Activated T-helper 17 cell treated with anti-CD3 and anti-CD28 coated beads, Interleukin-2, amount 50 U/mL, for 72 hours (primary cell): ENCODE results near the gene RIOK2. TPM values are rescaled to one million over a fixed set of nuclear protein-coding genes. Genes with fewer than 3 reads are reported as not detected.
"Not testable (repeated sequence)": the region's sequence is repeated elsewhere in the genome, so short reads cannot be mapped to it uniquely, and the experiment has no call there.

Experiments
- ATAC-seq: fragments of 150-1000 bp; cut with Tn5 transposase; replicated peaks from 2 replicates; pipeline ENCODE4 v1.10.0; 2021; ENCODE audit warnings: mild to moderate bottlenecking, moderate library complexity
- H3K27ac Mint-ChIP-seq: one replicate; pipeline ENCODE4 v1.8.0; 2022; ENCODE audit warnings: mixed read lengths
- H3K27me3 Mint-ChIP-seq: one replicate; pipeline ENCODE4 v1.8.0; 2022; ENCODE audit warnings: mixed read lengths
- H3K36me3 Mint-ChIP-seq: one replicate; pipeline ENCODE4 v1.8.0; 2022; ENCODE audit warnings: low read depth, mild to moderate bottlenecking, mixed read lengths
- H3K4me1 Mint-ChIP-seq: one replicate; pipeline ENCODE4 v1.8.0; 2022; ENCODE audit warnings: mixed read lengths
- H3K4me3 Mint-ChIP-seq: one replicate; pipeline ENCODE4 v1.8.0; 2022; ENCODE audit warnings: mild to moderate bottlenecking, mixed read lengths
- H3K9me3 Mint-ChIP-seq: one replicate; pipeline ENCODE4 v1.8.0; 2022; ENCODE audit warnings: mixed read lengths
- total RNA-seq, 2 donors: library from RNA; stranded (reverse); gene quantifications; one replicate each; pipeline ENCODE4 v1.2.3, GENCODE V29; 2022

Gene RIOK2
- total RNA-seq, 2 donors from 2014 or later: 23.2 to 26.5 TPM

DNA sequence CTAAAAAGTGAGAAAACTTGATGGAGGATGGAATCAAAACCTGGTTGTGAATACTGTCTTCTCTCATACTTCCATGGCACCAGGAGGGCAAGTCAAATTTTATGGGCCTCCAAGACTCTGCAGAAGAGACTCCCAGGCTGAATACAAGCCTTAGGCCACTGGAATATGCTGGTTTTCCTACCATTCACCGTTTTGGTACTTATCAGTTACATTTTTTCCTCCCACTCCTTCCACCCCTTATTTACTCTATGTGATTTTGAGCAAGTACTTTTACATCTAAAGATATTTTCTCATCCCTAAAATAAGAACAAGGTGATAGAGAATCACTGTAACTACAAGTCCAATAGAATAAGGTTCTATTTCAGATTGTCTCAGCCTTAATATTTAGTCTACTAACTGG lies 32.6 kb downstream of the RIOK2 start:
- ATAC-seq: no peak
- Mint-ChIP-seq H3K4me1 (no peaks in the 10 kb centered on the region), H3K27me3 (no peaks in the 10 kb centered on the region), H3K4me3 (no peak overlapping the region), H3K9me3 (no peaks in the 10 kb centered on the region), H3K36me3 (no peaks in the 10 kb centered on the region), H3K27ac (no peak overlapping the region)

DNA sequence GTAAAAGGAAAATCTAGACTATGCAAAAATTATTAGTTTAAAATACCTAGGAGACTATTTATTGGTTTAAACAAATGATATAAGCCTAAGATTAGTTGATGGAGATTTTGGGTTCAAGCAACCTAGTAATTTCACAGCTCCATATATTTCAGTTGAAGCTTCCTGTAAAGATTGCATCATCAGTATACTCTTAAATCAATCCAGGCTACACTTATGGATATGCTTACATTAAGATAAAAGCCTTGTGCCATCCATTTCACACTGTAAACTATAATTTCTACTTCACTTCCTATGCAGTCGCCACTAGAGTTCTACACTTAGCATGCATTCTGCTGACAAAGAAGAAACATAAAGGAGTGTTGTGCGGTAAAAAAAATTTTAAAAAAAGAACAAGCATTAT lies 33.3 kb downstream of the RIOK2 start:
- H3K4me3 Mint-ChIP-seq: no peak overlapping the region
- H3K27me3 Mint-ChIP-seq: no peaks in the 10 kb centered on the region
- H3K36me3 Mint-ChIP-seq: no peaks in the 10 kb centered on the region
- H3K27ac Mint-ChIP-seq: no peak overlapping the region
- no peaks in the 10 kb centered on the region for H3K4me1 Mint-ChIP-seq
- ATAC-seq: no peak
- no peaks in the 10 kb centered on the region for H3K9me3 Mint-ChIP-seq

DNA sequence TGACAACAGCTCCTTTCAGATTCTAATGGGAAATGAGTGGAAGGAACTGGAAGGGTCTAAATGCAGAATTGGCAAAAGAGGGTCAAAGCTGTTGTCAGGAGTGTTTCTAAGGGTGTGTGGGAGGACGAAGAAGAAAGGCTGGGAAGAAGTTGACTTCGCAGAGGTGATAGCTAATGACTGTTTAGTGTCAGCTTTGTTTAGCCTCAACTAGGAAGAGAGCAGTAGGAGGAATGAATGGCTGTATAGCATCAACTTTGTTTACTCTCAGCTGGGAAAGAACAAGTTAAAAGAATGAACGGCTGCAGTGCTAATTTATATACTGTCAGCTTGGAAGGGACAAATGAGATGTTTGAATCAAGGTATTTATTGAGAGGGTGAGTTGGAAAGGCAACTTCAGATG lies 34.8 kb downstream of the RIOK2 start:
- Mint-ChIP-seq H3K4me1 (no peaks in the 10 kb centered on the region), H3K27ac (no peak overlapping the region), H3K9me3 (no peaks in the 10 kb centered on the region), H3K4me3 (no peak overlapping the region), H3K36me3 (no peaks in the 10 kb centered on the region), H3K27me3 (no peaks in the 10 kb centered on the region)
- ATAC-seq: no peak

DNA sequence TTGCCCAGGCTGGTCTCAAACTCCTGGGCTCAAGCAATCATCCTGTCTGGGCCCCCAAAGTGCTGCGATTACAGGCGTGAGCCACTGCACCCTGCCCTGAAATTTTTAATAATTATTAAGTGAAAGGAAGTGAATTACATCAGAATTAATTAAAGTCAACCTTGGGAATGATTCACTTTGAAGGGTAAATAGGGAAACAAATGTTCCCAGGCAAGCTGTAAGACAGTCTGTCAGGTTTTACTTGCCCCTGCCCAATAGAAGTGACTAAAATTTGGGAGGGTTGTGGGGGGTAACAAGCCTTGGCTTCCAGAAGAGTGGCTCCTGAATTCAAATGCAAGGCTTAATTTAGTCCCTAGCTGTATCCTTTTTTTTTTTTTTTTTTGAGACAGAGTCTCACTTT lies 39.3 kb downstream of the RIOK2 start:
- peaks cover 22% of the 10 kb centered on the region for H3K27me3 Mint-ChIP-seq
- H3K4me1 Mint-ChIP-seq: no peaks in the 10 kb centered on the region
- H3K27ac Mint-ChIP-seq: no peak overlapping the region
- H3K36me3 Mint-ChIP-seq: no peaks in the 10 kb centered on the region
- H3K4me3 Mint-ChIP-seq: no peak overlapping the region
- no peak for ATAC-seq
- no peaks in the 10 kb centered on the region for H3K9me3 Mint-ChIP-seq

DNA sequence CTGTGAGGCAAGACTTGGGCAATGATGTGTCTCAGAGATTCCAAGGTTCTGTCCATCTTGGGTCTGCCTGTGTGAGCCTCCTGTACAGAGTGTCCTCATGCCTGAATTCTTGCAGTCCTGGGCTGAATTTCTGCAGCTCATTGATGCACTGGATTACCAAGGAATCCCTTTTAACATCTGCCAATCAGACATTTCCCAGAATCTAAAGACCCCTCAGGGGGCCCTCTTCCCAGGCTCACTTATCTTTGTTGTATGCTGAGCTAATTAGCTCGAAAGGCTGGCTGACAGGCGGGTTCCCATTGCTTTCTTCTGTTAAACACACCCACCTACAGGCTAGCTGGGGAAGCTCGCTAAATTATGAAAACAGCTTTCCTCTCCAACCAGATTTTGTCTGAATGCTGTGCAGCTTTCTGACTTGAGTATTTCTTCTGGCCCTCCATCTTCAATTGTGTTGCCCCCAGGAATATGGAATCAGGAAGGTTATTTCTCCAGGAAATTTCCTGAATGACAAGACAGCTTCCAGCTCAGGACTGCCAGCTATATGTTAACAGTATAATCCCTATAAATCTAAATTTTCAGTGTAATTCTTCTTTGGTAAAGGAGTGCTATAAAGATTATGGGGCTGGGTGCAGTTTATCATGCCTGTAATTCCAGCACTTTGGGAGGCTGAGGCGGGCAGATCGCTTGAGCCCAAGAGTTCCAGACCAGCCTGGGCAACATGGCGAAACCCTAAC lies 40.4 kb downstream of the RIOK2 start, which contains the start of gene LIX1:
Gene LIX1 (minus strand): TSS at position 91 of the 734 bp plus-strand sequence. CDS start 35 bp downstream, at position 56.
- H3K36me3 Mint-ChIP-seq: no peaks in the 10 kb centered on the region
- H3K27ac Mint-ChIP-seq: no peak within 1 kb of the TSS
- peaks cover 25% of the 10 kb centered on the region for H3K27me3 Mint-ChIP-seq
- no peak within 1 kb of the TSS for H3K4me3 Mint-ChIP-seq
- no peaks in the 10 kb centered on the region for H3K9me3 Mint-ChIP-seq
- ATAC-seq: peak; percentile 54
- no peaks in the 10 kb centered on the region for H3K4me1 Mint-ChIP-seq

DNA sequence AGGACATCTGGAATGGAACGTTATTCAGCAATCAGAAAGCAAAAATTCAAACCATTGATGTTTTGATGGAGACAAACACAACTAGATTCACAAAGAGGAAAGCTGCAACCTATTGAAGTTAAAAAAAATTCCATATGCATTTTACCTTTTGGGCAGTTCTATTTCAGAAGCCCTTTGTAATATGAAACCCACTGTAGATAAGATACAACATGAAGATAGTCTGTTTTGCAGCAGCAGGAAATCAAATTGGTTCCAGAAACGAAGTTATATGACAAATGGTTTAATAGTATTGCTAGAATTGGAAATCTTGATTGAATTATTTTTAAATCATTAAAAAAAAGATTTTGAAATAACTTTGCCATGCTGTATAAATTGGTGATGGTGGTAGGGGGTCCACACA lies 41.5 kb downstream of the RIOK2 start:
- Mint-ChIP-seq H3K4me3 (no peak overlapping the region), H3K27me3 (peaks cover 25% of the 10 kb centered on the region), H3K9me3 (no peaks in the 10 kb centered on the region), H3K4me1 (no peaks in the 10 kb centered on the region), H3K36me3 (no peaks in the 10 kb centered on the region), H3K27ac (no peak overlapping the region)
- ATAC-seq: no peak

DNA sequence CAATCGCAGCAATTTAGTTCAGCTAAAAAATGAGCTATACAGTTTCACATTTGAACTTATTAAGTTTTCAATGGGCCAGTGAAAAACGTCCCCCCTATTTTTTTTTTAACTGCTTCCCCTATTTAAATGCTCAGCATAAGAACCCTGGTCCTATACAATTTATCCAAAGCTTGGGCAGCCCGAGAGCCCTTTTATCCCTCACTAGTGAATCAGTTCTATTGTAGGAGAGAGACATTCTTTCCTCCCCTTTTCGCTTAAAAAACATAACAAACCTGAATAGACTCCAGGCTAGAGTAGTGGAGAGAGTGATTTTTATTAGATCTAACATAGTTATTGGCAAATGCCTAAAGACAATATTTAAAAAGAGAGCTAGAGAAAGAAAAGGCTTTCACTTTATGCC lies 42.0 kb downstream of the RIOK2 start:
- Mint-ChIP-seq H3K9me3 (no peaks in the 10 kb centered on the region), H3K27ac (no peak overlapping the region), H3K4me1 (peaks cover 2% of the 10 kb centered on the region), H3K27me3 (peaks cover 26% of the 10 kb centered on the region), H3K36me3 (no peaks in the 10 kb centered on the region), H3K4me3 (no peak overlapping the region)
- no peak for ATAC-seq

DNA sequence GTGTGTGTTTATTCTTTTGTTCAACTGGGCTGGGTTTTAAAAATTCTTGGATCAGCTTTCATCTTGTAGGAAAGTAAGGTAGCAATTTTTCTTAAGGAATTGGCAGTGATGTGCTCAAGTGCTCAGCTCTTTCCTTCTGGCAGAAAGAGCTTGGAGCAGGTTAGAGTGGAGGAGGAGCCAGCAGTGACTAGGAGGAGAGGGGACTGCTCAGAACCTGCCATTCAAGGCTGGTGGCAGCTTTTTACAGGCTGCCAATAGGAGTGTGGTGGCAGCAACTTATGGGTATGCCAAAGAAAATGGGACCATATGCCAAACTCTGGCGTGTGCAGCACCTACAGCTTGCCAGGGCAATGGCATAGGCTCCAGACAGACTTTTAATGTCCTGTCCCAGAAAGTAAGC lies 42.8 kb downstream of the RIOK2 start:
- H3K4me3 Mint-ChIP-seq, H3K9me3 Mint-ChIP-seq, H3K27ac Mint-ChIP-seq, H3K36me3 Mint-ChIP-seq, ATAC-seq, H3K4me1 Mint-ChIP-seq: not testable (repeated sequence)
- peaks cover 29% of the 10 kb centered on the region for H3K27me3 Mint-ChIP-seq

DNA sequence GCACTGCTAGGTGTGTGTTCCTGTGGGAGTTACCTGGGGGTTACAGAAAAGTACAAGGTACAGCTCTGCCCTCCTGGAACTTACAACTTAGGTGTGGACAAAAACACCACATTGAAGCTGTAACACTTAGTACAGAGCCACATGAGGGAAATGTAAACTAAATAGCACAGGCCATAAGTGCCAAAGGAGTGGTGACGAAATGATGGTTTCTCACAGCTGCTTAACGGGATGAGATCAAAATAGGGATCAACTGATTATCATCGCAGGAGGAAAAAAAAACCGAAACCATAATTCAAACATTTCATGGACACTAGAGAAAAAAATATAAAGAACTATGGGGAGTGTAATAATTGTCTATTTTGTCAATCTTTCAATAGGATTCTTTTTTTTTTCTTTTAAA lies 46.6 kb downstream of the RIOK2 start:
- Mint-ChIP-seq H3K27me3 (peaks cover 28% of the 10 kb centered on the region), H3K27ac (no peak overlapping the region), H3K9me3 (no peaks in the 10 kb centered on the region), H3K4me3 (no peak overlapping the region), H3K4me1 (peaks cover 6% of the 10 kb centered on the region), H3K36me3 (no peaks in the 10 kb centered on the region)
- ATAC-seq: no peak

DNA sequence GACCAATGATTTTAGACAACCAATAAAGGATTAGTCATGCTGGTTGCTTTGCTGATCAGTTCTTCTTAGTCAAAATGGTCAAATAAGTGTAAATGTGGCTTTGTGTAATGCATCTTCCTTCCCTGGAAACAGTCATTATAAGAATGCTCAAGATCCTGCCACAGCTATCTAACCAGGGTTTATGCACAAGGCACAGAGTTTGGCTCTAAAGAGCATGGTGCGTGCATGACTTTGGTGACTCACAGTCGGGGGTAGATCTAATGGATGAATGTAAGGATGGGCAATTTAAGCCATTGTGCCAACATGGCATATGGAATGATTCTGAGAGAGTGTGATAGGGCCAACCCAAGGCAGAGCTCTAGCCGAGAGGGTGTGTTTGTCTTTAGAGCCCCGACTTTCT lies 47.2 kb downstream of the RIOK2 start:
- H3K4me3 Mint-ChIP-seq: no peak overlapping the region
- H3K36me3 Mint-ChIP-seq: no peaks in the 10 kb centered on the region
- peak; percentile 92 for ATAC-seq
- no peaks in the 10 kb centered on the region for H3K9me3 Mint-ChIP-seq
- H3K4me1 Mint-ChIP-seq: peaks cover 6% of the 10 kb centered on the region
- H3K27ac Mint-ChIP-seq: no peak overlapping the region
- H3K27me3 Mint-ChIP-seq: peaks cover 26% of the 10 kb centered on the region

DNA sequence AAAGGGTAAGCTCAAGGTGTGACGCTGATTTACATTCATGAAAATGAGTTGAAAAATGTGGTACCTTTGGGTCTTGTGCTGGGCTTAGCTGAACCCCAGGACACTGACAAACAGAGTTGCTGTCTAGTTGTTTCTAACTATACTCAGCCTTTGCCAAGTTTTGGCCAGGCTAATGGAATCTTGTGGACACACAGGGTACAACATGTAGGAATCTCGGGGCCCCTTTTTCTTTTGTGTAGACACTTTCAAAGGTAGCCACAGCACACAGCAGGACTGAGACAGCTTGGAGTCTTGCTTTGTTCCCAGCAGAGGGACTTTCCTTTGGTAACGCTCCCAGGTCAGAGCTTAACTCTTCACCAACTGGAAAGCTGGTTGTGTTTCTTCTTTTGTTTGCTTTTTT lies 48.4 kb downstream of the RIOK2 start:
- Mint-ChIP-seq H3K27me3 (peaks cover 19% of the 10 kb centered on the region), H3K9me3 (no peaks in the 10 kb centered on the region), H3K27ac (no peak overlapping the region), H3K4me3 (no peak overlapping the region), H3K4me1 (peaks cover 6% of the 10 kb centered on the region), H3K36me3 (no peaks in the 10 kb centered on the region)
- ATAC-seq: no peak

DNA sequence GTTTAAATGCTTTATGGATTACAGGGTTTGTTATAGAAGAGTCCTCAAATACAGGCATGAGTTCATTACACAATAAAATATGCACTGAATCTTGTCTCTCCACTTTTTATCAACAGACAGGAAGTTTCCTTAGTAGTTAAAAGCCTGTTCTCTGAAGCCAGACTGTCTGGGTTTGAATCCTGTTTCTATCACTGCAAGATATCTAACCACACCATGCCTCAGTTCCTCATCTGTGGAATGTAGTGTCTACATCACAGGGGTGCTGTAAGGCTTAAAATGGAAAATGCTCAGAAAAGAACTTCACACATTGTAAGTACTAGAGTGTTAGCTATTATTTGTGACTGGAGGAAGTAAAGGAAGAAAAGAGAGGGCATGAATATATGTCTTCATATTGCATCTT lies 49.9 kb downstream of the RIOK2 start:
- ATAC-seq: no peak
- H3K36me3 Mint-ChIP-seq: no peaks in the 10 kb centered on the region
- no peak overlapping the region for H3K4me3 Mint-ChIP-seq
- H3K9me3 Mint-ChIP-seq: no peaks in the 10 kb centered on the region
- no peak overlapping the region for H3K27ac Mint-ChIP-seq
- peaks cover 6% of the 10 kb centered on the region for H3K4me1 Mint-ChIP-seq
- peaks cover 19% of the 10 kb centered on the region for H3K27me3 Mint-ChIP-seq

DNA sequence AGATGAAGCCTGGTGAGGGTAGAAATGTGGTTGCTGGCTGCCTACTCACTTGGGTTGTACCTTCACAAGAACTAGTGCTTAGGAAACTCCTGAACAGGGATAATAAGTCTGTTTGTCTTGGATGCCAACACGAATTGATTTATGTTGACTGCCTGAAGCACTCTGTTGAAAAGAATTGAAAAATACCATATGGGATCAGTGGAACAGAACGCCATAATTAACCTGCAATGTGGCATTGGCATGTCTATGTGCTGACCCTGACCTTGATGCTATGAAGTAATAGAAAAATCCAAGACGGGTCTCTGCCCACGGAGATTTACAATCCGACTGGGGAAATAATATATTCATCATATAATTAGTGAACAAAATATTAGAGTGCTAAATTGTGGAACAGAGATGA lies 51.1 kb downstream of the RIOK2 start:
- Mint-ChIP-seq H3K9me3 (no peaks in the 10 kb centered on the region), H3K4me3 (no peak overlapping the region), H3K27ac (no peak overlapping the region), H3K4me1 (peaks cover 6% of the 10 kb centered on the region), H3K27me3 (peaks cover 22% of the 10 kb centered on the region), H3K36me3 (no peaks in the 10 kb centered on the region)
- ATAC-seq: no peak

DNA sequence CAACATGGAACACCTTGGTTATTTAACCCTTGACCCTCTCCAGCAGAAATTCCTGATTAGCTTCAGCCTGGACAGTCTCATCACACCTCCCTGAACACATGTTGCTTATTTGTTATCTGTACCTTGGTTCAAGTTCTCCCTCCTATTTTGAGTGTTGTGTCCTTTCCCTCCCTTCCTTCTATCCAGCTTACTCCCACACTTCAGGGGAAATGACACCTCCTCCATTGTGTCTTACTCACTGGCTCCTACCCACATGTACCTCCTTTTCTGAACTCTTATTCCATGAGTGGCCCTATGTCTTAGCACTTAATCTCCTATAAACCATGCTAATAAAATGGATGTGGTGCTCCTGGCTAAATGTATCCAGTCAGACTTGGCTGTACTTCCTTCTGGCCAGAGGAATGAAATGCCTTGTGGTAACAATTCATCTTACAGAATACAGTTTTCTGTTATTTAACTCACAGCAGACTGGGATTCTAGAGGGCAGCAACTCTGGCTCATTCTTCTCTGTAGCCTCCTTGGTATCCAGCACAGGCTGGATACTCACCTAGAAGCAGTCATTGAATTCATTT lies 51.8 kb downstream of the RIOK2 start:
- Mint-ChIP-seq H3K9me3 (no peaks in the 10 kb centered on the region), H3K4me3 (no peak overlapping the region), H3K36me3 (no peaks in the 10 kb centered on the region), H3K4me1 (peaks cover 5% of the 10 kb centered on the region), H3K27ac (no peak overlapping the region), H3K27me3 (peaks cover 24% of the 10 kb centered on the region)
- no peak for ATAC-seq

DNA sequence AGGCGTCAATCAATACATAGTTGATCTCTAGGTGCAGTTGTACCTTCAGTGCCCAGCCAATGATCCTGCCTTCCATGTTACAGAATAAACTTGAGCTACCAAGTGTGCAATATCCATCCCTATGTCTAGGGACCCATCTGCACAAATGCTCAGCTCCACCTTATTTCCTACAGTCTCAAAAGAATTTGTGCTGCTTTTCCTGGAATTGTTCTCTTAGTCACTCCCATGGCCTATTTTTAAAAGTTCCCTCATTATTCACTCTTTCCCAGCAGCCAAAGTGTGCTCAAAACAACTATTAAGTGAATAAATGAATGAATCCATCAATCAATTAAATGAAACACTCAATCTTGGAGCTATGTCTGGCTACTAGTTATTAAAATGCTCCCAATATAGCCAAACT lies 55.3 kb downstream of the RIOK2 start:
- Mint-ChIP-seq H3K27me3 (peaks cover 29% of the 10 kb centered on the region), H3K27ac (no peak overlapping the region), H3K4me3 (no peak overlapping the region), H3K36me3 (no peaks in the 10 kb centered on the region), H3K4me1 (no peaks in the 10 kb centered on the region), H3K9me3 (no peaks in the 10 kb centered on the region)
- ATAC-seq: no peak
